ENCODE data around the gene DUSP14.
A peak's percentile ranks its signal among the peaks of the same experiment; 100 is the strongest.
"Not testable (repeated sequence)": the region's sequence is repeated elsewhere in the genome, so short reads cannot be mapped to it uniquely, and the experiment has no call there.

Gene DUSP14

GRCh38 chr17:37483311-37484039, 6.2 kb upstream of the DUSP14 start:
- peak; percentile 28 for DNase-seq (ENCODE audit: low read depth, low spot score)

GRCh38 chr17:37485938-37486570, 3.6 kb upstream of the DUSP14 start:
- no peak for DNase-seq (ENCODE audit: low read depth, low spot score)

- DNase-seq (ENCODE audit: low read depth, low spot score) = peak; percentile 93
Observed at GRCh38 chr17:37488009-37488604, 1.6 kb upstream of the DUSP14 start.

GRCh38 chr17:37488607-37489196, 989 bp upstream of the DUSP14 start:
- peak; percentile 96 for DNase-seq (ENCODE audit: low read depth, low spot score)

DNA sequence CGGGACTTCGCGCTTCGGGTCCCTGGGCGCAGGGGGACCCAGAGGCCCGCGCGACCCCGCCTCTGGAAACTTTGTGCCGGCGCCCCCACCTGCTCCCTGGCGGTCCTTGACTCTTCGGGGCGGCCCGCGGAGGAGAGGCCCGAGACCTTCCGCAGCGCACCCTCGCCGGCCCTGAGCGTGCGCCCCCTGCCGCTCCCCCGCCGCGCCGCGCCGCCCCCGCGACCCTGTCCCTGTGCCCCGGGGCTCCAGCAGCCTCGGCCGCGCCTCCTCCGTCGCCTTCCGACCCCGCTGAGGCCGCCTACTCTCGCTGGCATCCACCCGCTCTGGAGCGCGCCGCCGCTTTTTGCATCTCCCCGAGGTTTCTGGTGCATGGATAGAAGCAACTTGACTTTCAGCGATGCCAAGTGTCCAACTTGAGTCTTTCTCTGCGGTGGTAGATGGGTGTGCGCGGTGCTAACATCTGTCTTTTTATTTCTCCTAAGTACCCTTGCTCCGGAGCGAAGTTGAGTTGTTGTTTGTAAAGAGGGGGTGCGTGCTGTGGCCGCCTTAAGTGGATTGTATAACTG, 414 bp downstream of the DUSP14 start:
- DNase-seq (ENCODE audit: low read depth, low spot score) = peak; percentile 82

GRCh38 chr17:37490638-37491614, 1.2 kb downstream of the DUSP14 start:
- DNase-seq (ENCODE audit: low read depth, low spot score) = peak; percentile 90

DNA sequence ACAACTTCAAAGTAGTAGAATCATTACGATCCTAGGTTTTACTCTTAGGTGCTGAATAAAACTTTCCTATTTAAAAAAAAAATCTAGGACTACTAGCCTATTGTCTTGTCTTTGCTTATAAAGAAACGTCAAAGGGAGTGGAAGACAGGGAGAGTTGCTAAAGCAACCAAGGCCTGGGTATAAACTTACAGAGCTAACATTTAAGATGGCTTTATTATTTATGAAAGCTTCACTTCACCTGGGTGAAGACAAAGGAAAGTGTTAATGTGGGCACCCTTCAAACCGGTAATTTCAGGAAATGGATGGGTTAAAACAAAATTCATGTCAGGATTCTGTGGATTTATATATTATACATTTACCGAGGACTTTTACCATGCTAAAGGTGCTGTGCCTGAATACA, 2.5 kb downstream of the DUSP14 start:
- no peak for DNase-seq (ENCODE audit: low read depth, low spot score)

GRCh38 chr17:37493249-37494027, 3.7 kb downstream of the DUSP14 start:
- peak; percentile 93 for DNase-seq (ENCODE audit: low read depth, low spot score)

- DNase-seq (ENCODE audit: low read depth, low spot score) = peak; percentile 14
Observed at GRCh38 chr17:37494401-37494831, 4.7 kb downstream of the DUSP14 start.

DNA sequence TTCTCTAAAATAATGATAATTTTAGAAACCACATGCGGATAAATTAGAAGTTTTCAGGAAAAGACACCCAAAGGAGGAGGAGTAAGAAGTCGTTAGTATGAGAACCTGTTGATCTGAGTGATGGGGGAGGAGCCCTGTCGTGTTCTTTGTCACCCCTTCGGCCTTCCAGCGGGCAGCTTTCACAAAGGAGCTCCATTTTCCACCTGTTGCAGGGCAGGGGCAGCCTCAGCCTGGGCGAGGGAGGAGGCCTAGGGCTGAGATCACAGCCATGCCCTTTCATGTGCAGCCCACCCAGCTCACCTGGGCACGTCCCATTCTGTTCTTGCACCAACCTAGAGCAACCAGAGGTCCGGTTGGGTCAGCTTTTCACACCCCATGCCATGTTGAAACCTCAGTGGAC, 5.3 kb downstream of the DUSP14 start:
- DNase-seq (ENCODE audit: low read depth, low spot score) = peak; percentile 12

DNA sequence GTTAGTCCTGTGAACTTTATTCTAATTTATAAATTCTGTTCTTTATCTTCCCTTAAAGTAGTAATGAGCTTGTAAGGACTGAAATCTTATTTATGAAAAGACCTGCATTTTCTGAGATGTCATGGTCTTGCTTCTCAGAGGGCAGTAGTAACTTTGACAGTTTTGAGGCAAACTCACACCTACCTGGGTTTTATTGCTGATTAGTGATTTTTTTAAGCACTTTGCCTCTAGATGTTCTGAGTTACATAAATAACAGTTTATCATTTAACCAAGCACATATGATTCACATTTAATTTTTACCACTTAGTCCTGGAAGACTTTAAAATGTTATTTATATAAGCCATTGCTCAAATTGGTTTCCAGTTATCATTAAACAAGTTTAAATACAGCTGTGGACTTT, 10.7 kb downstream of the DUSP14 start:
- no peak for DNase-seq (ENCODE audit: low read depth, low spot score)

DNA sequence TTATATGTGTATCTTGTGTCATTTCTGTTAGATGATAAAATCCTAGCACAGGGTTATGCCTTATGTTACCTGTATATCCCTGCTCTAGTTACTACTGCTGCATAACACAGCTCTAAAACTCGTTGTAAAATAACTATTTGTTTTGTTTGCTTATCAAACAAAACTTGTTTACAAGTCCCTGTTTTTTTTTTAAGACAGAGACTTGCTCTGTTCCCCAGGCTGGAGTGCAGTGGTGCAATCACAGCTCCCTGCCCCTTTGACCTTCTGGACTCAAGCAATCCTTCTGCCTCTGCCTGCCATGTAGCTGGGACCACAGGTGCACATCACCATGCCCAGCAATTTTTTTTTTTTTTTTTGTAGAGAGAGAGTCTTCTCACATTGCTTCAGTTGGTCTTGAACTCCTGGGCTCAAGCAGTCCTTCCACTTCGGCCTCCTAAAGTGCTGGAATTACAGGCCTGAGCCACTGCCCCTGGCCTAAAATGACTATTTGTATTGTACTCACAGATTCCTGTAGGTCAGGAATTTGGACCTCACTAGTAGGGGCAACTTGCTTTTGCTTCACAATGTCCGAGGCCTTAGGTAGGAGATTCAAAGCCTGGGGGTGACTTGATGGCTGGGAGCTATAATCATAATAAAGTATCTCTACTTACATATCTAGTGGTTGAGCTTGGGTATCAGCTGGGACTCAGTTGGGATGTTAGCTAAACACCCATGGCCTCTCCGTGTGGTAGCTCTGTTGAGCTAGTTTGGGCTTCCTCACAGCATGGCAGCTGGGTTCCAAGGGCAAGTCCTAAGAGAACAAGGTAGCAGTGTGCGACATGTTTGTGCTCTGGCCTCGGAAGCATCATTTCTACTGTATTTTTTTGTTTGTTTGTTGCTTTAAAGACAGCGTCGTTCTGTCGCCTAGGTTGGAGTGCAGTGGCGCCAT, 12.6 kb downstream of the DUSP14 start:
- DNase-seq (ENCODE audit: low read depth, low spot score) = no peak

DNA sequence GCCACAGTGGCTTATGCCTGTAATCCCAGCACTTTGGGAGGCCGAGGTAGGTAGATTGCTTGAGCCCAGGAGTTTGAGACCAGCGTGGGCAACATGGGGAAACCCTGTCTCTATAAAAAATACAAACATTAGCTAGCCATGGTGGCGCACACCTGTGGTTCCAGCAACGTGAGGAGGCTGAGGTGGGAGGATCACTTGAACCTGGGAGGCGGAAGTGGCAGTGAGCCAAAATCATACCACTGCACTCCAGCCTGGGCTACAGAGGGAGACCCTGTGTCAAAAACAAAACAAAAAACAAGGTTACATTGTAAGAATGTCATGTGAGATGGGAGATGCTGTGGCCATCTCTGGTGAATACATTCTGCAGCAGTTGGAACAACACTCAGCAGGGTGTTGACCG, 13.5 kb downstream of the DUSP14 start:
- DNase-seq (ENCODE audit: low read depth, low spot score) = no peak

- no peak for DNase-seq (ENCODE audit: low read depth, low spot score)
Observed at GRCh38 chr17:37505333-37505732, 15.6 kb downstream of the DUSP14 start.

DNA sequence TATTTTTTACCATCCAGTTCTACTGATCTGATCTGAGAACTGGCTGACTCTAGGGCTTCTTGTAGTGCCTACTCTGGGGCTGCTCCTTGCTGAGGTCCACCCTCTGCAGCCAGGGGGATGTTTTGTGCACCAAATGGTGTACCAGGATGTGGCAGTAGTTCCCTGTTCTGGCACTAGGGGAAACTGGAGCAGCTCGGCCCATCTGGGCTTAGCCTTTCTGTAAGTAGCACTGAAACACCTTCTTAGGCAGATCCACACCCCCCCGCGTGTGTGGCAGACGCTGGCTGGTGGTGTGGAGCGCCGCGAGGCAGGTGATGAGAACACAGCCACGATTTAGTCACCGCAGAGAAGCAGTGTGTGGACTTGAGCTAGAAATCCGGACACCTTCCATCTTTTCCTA, 17.0 kb downstream of the DUSP14 start:
- peak; percentile 49 for DNase-seq (ENCODE audit: low read depth, low spot score)

DNA sequence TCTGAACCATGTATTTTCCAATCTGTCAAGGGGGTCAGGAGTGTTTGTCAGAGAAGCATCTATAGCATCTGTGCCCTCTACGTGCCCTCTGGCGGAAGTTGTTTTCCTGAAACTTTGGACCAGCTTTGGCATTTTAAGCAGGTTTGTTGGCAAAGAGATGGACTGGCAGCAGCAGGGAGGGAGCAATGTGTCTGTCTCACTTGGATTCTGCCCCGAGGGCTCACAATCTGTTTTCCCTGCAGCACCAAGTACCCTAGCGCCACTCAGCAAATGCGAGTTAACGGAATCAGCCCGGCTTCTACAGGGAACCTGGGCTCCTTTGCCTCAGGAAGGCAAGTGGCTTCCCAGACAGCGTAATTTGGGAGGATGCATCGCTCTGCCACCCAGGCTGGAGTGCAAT, 17.4 kb downstream of the DUSP14 start:
- peak; percentile 27 for DNase-seq (ENCODE audit: low read depth, low spot score)

DNA sequence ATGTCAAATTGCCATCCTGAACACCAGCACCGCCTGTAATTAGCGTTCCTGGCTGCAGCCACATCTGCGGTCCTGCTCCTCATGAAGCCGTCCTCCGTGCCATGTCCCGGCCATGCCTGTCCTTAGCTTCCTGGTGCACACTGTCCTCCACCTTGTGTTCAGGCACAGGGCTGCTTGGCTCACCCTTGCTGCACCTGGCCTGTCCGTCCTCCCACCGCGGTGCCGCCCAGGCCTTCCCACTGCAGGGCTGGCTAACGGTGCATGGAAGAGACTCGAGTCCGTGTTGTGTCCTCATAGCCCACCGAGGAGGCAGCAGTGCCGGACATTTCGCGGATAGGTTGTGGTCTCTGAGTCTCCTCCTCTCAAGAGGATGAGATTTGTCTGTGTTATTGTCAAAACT, 20.4 kb downstream of the DUSP14 start:
- no peak for DNase-seq (ENCODE audit: low read depth, low spot score)

DNA sequence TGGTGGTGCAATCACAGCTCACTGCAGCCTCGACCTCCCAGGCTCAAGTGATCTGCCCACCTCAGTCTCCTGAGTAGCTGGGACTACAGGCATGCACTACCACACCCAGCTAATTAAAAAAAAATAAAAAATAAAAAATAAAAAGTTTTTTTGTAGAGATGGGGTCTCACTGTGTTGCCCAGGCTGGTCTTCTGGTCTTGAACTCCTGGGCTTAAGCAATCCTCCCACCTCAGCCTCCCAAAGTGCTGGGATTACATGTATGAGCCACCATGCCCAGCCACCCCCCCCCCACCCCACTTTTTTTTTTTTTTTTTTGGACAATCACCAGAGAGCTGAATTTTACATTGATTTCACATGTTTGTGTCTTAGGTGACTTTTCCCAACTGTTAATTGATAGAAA, 22.0 kb downstream of the DUSP14 start:
- DNase-seq (ENCODE audit: low read depth, low spot score) = not testable (repeated sequence)

- DNase-seq (ENCODE audit: low read depth, low spot score) = no peak
Observed at GRCh38 chr17:37512442-37513068, 22.9 kb downstream of the DUSP14 start.

Data from astrocyte of the hippocampus (primary cell).